HCT116 (cell line): ENCODE results near the gene RARB. TPM values are rescaled to one million over a fixed set of nuclear protein-coding genes. Genes with fewer than 3 reads are reported as not detected.

ENCODE experiments used
- ATAC-seq: fragments of 200-7000 bp; cut with Tn5 transposase; 2 replicates; pipeline ENCODE4 v1.9.1; 2020; ENCODE audit warnings: mild to moderate bottlenecking, moderate library complexity
- BruUV-seq: library from RNA; stranded (reverse); fragments of 400-500 nt; replicated peaks from 2 replicates; lab custom pipeline; 2021; lab: Mats Ljungman, UMichigan
- CTCF ChIA-PET: fragments of 300-600 bp; sonication (Branson Sonifier 250); formaldehyde crosslinking; loops from one replicate; lab custom pipeline; 2021; ENCODE audit warnings: antibody characterized with exemption; lab: Charles Lee
- POLR2A ChIA-PET: fragments of 300-600, 350-600 bp; sonication (Branson Sonifier 250); formaldehyde crosslinking; loops from one replicate; lab custom pipeline; 2021; ENCODE audit warnings: antibody characterized with exemption; lab: Charles Lee
- RAD21 ChIA-PET, 2 experiments: fragments of 300-600 bp; sonication (Branson Sonifier 250); formaldehyde crosslinking; loops; one replicate each; lab custom pipeline; 2023; ENCODE audit warnings: low total read pairs in 2 of 2; ENCODE audit not compliant: uncharacterized antibody in 2 of 2, unreplicated experiment in 2 of 2, low non-redundant PET in 1 of 2; lab: Charles Lee
- DNase-seq: peaks from one replicate; pipeline ENCODE4 v3.0.0-alpha.2; 2010; ENCODE audit warnings: low read depth, low spot score
- H2AFZ ChIP-seq: fragments of 200-600 bp; shearing (Covaris generic), sonication (generic); 2 replicates; pipeline ENCODE4 v1.6.1; 2017; ENCODE audit warnings: low read depth, mixed run types, mixed read lengths, antibody characterized with exemption, low read length; ENCODE audit not compliant: poor library complexity, severe bottlenecking
- H3K27ac ChIP-seq: 2 replicates; pipeline ENCODE4 v1.5.1; 2012; ENCODE audit warnings: low read depth, low read length
- H3K27me3 ChIP-seq: fragments of 200-600 bp; sonication (generic); 2 replicates; pipeline ENCODE4 v1.6.1; 2016; ENCODE audit warnings: mixed run types, low read length, mixed read lengths; ENCODE audit not compliant: insufficient read depth
- H3K36me3 ChIP-seq, 2 experiments: fragments of 200-500 bp in 1 of 2; fragments of 200-600 bp in 1 of 2; sonication (Bioruptor generic) in 1 of 2; sonication (generic) in 1 of 2; 2 replicates each; pipeline versions ENCODE4 v1.5.1 to v1.6.1; 2014 to 2016; ENCODE audit warnings: low read length in 2 of 2, inconsistent platforms in 1 of 2, mixed read lengths in 1 of 2, mixed run types in 1 of 2; ENCODE audit not compliant: insufficient read depth in 2 of 2, control insufficient read depth in 1 of 2
- H3K4me1 ChIP-seq, 2 experiments: fragments of 200-600 bp in 1 of 2; sonication (generic) in 1 of 2; 2 replicates each; pipeline versions ENCODE4 v1.5.1 to v1.6.1; 2012 to 2017; ENCODE audit warnings: low read length in 2 of 2, inconsistent platforms in 1 of 2, mild to moderate bottlenecking in 1 of 2, mixed read lengths in 1 of 2, mixed run types in 1 of 2, moderate library complexity in 1 of 2; ENCODE audit not compliant: insufficient read depth in 2 of 2, control insufficient read depth in 1 of 2
- H3K4me2 ChIP-seq: fragments of 200-600 bp; sonication (generic); 2 replicates; pipeline ENCODE4 v1.6.1; 2017; ENCODE audit warnings: mixed run types, low read length, mixed read lengths
- H3K4me3 ChIP-seq, 2 experiments: fragments of 200-600 bp in 1 of 2; sonication (generic) in 1 of 2; replicated peaks in 1 of 2; 2 replicates each; pipeline ENCODE4 v1.5.1; 2011 to 2016; ENCODE audit warnings: low read length in 2 of 2, control low read depth in 1 of 2, low read depth in 1 of 2, mild to moderate bottlenecking in 1 of 2, mixed read lengths in 1 of 2, mixed run types in 1 of 2
- H3K79me2 ChIP-seq: fragments of 200-600 bp; sonication (generic); 2 replicates; pipeline ENCODE4 v1.6.1; 2017; ENCODE audit warnings: mild to moderate bottlenecking, mixed run types, low read length, moderate library complexity, mixed read lengths; ENCODE audit not compliant: insufficient read depth
- H3K9ac ChIP-seq: fragments of 200-600 bp; sonication (generic); 2 replicates; pipeline ENCODE4 v1.6.1; 2016; ENCODE audit warnings: low read length, mixed read lengths
- H3K9me2 ChIP-seq: fragments of 200-600 bp; sonication (generic), shearing (Covaris generic); 2 replicates; pipeline ENCODE4 v1.6.1; 2017; ENCODE audit warnings: mixed run types, mild to moderate bottlenecking, moderate library complexity; ENCODE audit not compliant: insufficient read depth
- H3K9me3 ChIP-seq, 2 experiments: fragments of 200-500 bp in 1 of 2; fragments of 200-600 bp in 1 of 2; sonication (Bioruptor generic) in 1 of 2; sonication (generic) in 1 of 2; 2 replicates each; pipeline ENCODE4 v1.6.1; 2014 to 2017; ENCODE audit warnings: low read length in 2 of 2, mixed read lengths in 2 of 2, inconsistent platforms in 1 of 2, low read depth in 1 of 2, mild to moderate bottlenecking in 1 of 2, mixed run types in 1 of 2, moderate library complexity in 1 of 2; ENCODE audit not compliant: control insufficient read depth in 1 of 2, insufficient read depth in 1 of 2
- H4K20me1 ChIP-seq: fragments of 200-600 bp; sonication (generic), shearing (Covaris generic); 2 replicates; pipeline ENCODE4 v1.6.1; 2017; ENCODE audit warnings: mixed run types, mild to moderate bottlenecking, moderate library complexity; ENCODE audit not compliant: insufficient read depth
- CBX3 ChIP-seq: IDR thresholded peaks from 2 replicates; pipeline ENCODE4 v1.6.1; 2012; ENCODE audit warnings: low read depth
- CEBPB ChIP-seq: IDR thresholded peaks from 2 replicates; pipeline ENCODE4 v1.6.1; 2012; ENCODE audit warnings: low read depth
- EGR1 ChIP-seq: IDR thresholded peaks from 2 replicates; pipeline ENCODE4 v1.6.1; 2012; ENCODE audit warnings: low read depth
- EZH2 ChIP-seq: fragments of 200-600 bp; sonication (generic); IDR thresholded peaks from 2 replicates; pipeline ENCODE4 v1.6.1; 2017; ENCODE audit warnings: antibody characterized with exemption, mixed run types
- EZH2phosphoT487 ChIP-seq: fragments of 200-600 bp; IDR thresholded peaks from 2 replicates; pipeline ENCODE4 v1.6.1; 2018; ENCODE audit warnings: antibody characterized with exemption, borderline replicate concordance
- FOSL1 ChIP-seq: IDR thresholded peaks from 2 replicates; pipeline ENCODE4 v1.6.1; 2012; ENCODE audit warnings: low read depth
- JUND ChIP-seq: IDR thresholded peaks from 2 replicates; pipeline ENCODE4 v1.6.1; 2012
- POLR2A ChIP-seq: IDR thresholded peaks from 2 replicates; pipeline ENCODE4 v1.7.0; 2011; ENCODE audit warnings: borderline replicate concordance; ENCODE audit not compliant: insufficient read depth, insufficient read length; ENCODE audit errors: extremely low read depth
- POLR2AphosphoS5 ChIP-seq: IDR thresholded peaks from 2 replicates; pipeline ENCODE4 v1.6.1; 2011; ENCODE audit warnings: mild to moderate bottlenecking, low read depth, low read length, moderate library complexity
- SIN3A ChIP-seq: IDR thresholded peaks from 2 replicates; pipeline ENCODE4 v1.6.1; 2012; ENCODE audit warnings: low read depth
- SP1 ChIP-seq: IDR thresholded peaks from 2 replicates; pipeline ENCODE4 v1.6.1; 2012; ENCODE audit warnings: low read depth
- TCF7L2 ChIP-seq: IDR thresholded peaks from 2 replicates; pipeline ENCODE4 v1.7.0; 2011; ENCODE audit warnings: borderline replicate concordance, inconsistent platforms; ENCODE audit not compliant: insufficient read depth, insufficient read length; ENCODE audit errors: extremely low read depth
- ZNF274 ChIP-seq: fragments of 200-500 bp; sonication (Bioruptor generic); IDR thresholded peaks from 2 replicates; pipeline ENCODE4 v1.6.1; 2014; ENCODE audit warnings: mild to moderate bottlenecking, low read depth, low read length, inconsistent platforms
- intact Hi-C: fragments of 100-400 bp; cut with micrococcal nuclease; formaldehyde crosslinking; loops from 2 replicates; pipeline ENCODE4 v1.10.0; 2022
- total RNA-seq: library from RNA; stranded (reverse); gene quantifications from one replicate; pipeline ENCODE4 v1.2.1, GENCODE V29; 2021; ENCODE audit not compliant: unreplicated experiment
- TF ChIP-seq, protein P1 (sequence below): IDR thresholded peaks from 2 replicates; pipeline ENCODE4 v1.6.1; 2012
- TF ChIP-seq, protein P2 (sequence below): IDR thresholded peaks from 2 replicates; pipeline ENCODE4 v1.6.1; 2012; ENCODE audit warnings: low read depth

Gene RARB
- total RNA-seq, 1 experiment from 2014 or later = not detected

DNA sequence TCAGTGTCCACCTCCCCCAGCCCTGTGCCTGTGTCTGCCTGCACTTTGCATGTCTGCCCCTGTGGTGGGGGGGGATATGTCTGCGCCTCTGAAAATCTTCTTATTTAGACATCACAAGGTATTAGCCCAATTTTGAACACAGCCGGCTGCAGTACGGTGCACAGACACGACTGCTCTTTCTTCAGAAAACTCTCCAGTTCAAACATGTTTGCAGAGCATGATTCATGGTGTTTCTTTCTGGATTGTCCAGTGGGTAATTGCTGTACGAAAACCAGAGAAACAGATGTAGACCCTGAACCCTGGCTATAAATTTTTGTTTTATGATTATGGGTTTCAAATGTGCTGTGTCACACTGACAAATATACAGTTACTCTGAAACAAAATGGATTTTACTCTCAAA lies 3.4 kb upstream of the RARB start:
- peaks cover 72% of the 10 kb centered on the region for H3K27me3 ChIP-seq
- no TSS peak for BruUV-seq
- RAD21 ChIA-PET = no interaction called here

DNA sequence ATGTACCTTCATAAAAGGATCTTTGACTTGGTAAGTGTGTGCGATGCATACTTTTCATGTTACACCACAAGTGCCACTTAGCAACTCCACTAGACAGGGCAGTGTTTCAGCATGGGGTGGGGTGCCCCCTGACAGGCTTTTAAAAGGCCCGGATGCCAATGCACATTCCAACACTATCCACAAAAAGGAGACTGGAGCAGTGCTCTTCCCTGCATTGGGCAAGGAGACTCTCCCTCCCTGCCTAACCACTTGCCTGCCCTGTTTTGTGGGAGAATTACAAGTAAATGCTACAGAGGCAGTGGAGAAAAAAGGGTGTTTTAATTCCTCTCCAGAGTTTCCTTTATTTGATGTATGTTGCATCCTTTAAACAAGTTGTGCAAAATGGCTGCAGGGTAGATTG lies 1.7 kb upstream of the RARB start:
- no peaks in the 10 kb centered on the region for H3K9me3 ChIP-seq

More for the DNA sequence above, 3.4 kb upstream of the RARB start:
- ChIA-PET POLR2A (no interaction called here), CTCF (no interaction called here)
- DNase-seq = no peak
- no peaks in the 10 kb centered on the region for H3K9me2 ChIP-seq
- no peaks in the 10 kb centered on the region for H3K4me1 ChIP-seq
- no peak overlapping the region for H3K4me3 ChIP-seq
- no peaks in the 10 kb centered on the region for H3K36me3 ChIP-seq
- no peaks in the 10 kb centered on the region for H3K79me2 ChIP-seq
- no peaks in the 10 kb centered on the region for H3K9me3 ChIP-seq
- H3K9ac ChIP-seq = no peak overlapping the region
- no peaks in the 10 kb centered on the region for H4K20me1 ChIP-seq
- TF ChIP-seq TCF7L2 (no peak), ZNF274 (no peak), SP1 (no peak)
- ATAC-seq = no peak
- intact Hi-C loops = no loop called here
- H3K27ac ChIP-seq = no peak overlapping the region
- no peak overlapping the region for H2AFZ ChIP-seq
- H3K4me2 ChIP-seq = no peak overlapping the region

More for the DNA sequence above, 1.7 kb upstream of the RARB start:
- Histone ChIP-seq H2AFZ (no peak overlapping the region), H3K79me2 (no peaks in the 10 kb centered on the region), H3K27ac (no peak overlapping the region), H3K9me2 (no peaks in the 10 kb centered on the region), H3K9ac (no peak overlapping the region), H3K4me3 (no peak overlapping the region), H3K4me2 (no peak overlapping the region), H3K36me3 (no peaks in the 10 kb centered on the region), H4K20me1 (no peaks in the 10 kb centered on the region), H3K4me1 (no peaks in the 10 kb centered on the region), H3K27me3 (peaks cover 87% of the 10 kb centered on the region)
- ChIA-PET CTCF (no interaction called here), RAD21 (no interaction called here), POLR2A (no interaction called here)
- TF ChIP-seq, protein P1, sequence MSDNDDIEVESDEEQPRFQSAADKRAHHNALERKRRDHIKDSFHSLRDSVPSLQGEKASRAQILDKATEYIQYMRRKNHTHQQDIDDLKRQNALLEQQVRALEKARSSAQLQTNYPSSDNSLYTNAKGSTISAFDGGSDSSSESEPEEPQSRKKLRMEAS = no peak
- no peak for TF ChIP-seq FOSL1
- TF ChIP-seq POLR2AphosphoS5 = no peak
- TF ChIP-seq EZH2 = no peak
- TF ChIP-seq EZH2phosphoT487 = no peak
- no peak for TF ChIP-seq POLR2A
- TF ChIP-seq, protein P2, sequence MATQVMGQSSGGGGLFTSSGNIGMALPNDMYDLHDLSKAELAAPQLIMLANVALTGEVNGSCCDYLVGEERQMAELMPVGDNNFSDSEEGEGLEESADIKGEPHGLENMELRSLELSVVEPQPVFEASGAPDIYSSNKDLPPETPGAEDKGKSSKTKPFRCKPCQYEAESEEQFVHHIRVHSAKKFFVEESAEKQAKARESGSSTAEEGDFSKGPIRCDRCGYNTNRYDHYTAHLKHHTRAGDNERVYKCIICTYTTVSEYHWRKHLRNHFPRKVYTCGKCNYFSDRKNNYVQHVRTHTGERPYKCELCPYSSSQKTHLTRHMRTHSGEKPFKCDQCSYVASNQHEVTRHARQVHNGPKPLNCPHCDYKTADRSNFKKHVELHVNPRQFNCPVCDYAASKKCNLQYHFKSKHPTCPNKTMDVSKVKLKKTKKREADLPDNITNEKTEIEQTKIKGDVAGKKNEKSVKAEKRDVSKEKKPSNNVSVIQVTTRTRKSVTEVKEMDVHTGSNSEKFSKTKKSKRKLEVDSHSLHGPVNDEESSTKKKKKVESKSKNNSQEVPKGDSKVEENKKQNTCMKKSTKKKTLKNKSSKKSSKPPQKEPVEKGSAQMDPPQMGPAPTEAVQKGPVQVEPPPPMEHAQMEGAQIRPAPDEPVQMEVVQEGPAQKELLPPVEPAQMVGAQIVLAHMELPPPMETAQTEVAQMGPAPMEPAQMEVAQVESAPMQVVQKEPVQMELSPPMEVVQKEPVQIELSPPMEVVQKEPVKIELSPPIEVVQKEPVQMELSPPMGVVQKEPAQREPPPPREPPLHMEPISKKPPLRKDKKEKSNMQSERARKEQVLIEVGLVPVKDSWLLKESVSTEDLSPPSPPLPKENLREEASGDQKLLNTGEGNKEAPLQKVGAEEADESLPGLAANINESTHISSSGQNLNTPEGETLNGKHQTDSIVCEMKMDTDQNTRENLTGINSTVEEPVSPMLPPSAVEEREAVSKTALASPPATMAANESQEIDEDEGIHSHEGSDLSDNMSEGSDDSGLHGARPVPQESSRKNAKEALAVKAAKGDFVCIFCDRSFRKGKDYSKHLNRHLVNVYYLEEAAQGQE = no peak
- no peak for TF ChIP-seq EGR1
- no peak for TF ChIP-seq SIN3A
- TF ChIP-seq JUND = no peak
- TF ChIP-seq CBX3 = no peak
- no peak for TF ChIP-seq CEBPB
- intact Hi-C loops = no loop called here
- ATAC-seq (no peak), DNase-seq (no peak)
- BruUV-seq = no TSS peak
